ENCODE results near the gene PCK1.

PCK1 gene

GRCh38 chr20:57536771-57537724, 23.9 kb upstream of the PCK1 start:
- no peak for DNase-seq

GRCh38 chr20:57537822-57538221, 23.1 kb upstream of the PCK1 start:
- no peak for DNase-seq

DNA sequence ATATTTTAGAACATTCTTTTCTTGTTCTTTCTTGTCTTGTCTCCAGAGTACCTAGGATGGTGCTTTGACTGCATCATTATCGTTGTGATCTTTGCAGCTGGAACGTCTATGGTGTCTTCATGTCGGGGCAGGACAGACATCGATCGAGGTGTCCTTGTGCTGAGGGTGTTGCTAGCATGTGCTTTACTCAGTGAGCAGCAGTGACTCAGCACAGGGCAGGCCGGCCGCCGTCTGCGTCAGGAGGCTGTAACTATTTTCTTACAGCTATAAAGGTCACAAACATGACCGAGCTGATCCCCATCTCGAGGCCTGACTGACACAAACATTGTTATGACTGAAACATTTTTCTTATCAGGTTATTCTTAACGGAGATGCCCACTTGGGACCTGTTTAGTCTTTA, 21.0 kb upstream of the PCK1 start:
- no peak for DNase-seq

DNA sequence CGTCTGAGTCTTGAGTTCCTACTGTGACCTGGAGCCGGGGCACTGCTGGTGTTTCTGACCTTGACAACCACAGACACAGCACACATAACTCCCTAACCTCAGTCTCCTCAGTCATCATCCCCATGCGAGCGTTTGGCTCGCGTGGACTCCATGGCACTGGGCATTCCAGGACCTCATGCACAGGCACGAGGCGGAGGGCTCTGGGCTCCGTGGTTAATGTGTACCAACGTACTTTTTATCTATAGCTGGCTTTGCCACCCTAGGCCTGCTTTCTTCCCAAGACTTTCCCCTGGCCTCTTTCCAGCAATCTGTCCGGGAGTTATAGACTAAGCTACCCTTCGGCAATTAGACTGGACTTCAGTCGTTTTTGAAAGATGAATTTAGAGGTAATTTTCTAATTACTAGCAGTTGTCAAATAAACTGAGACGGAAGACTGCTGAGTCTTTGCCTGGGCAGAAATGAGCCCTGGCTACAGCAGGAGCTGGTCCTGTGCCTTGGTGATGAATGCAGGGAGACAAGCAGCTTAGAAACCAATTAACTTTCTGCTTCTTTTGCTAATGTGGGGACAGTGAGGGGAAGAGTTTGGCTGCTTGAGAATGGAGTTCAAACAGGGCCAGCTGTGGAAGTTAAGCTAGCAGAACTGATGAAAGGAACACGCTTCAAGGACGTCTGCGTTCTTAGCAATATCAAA, 19.9 kb upstream of the PCK1 start:
- DNase-seq = no peak

- DNase-seq = no peak
These were observed 17.2 kb upstream of the PCK1 start for GRCh38 chr20:57543754-57544153.

- no peak for DNase-seq
These were observed 15.9 kb upstream of the PCK1 start for GRCh38 chr20:57544838-57545564.

GRCh38 chr20:57545927-57546662, 14.8 kb upstream of the PCK1 start:
- no peak for DNase-seq

- DNase-seq = no peak
These were observed 13.8 kb upstream of the PCK1 start for GRCh38 chr20:57546956-57547649.

DNA sequence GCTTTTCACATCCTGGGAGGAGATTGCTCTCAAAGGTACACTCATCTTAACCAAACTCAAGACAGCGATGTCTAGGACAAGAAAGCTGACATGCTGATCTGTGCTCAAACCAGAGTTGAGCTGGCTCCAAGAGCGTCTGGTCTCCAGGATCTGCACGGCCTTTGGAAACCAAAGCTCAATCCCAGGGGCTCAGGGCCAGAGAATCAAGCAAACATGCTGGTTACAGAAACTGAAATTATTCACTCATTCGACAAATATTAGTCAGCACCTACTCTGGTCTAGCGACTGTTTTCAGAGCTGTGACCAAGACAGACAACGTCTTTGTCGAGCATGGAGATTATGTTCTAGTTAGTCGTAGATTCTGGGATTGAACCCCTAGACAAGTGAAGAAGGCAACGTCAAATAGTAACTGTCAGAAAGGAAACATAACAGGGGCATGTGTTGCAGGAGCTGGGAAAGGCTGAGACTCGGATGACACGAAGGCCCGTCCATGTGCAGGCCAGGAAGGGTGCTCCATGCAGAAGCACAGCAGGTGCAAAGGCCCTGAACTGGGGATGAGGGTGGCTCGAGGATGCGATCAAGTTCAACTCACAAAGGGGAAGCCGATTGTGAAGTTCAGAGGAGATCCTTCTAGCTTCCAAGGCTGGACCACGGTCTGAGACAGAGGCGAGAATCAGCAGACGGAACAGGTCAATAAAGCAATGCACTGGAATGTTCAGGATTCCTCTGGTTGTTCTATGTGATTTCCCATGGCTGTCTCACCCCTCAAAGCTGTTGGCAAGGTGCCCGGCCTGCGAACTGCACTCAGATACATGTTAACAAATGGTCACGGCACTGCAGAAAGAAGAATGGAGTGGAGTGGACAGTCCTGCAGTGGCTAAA, 12.5 kb upstream of the PCK1 start:
- DNase-seq = no peak

DNA sequence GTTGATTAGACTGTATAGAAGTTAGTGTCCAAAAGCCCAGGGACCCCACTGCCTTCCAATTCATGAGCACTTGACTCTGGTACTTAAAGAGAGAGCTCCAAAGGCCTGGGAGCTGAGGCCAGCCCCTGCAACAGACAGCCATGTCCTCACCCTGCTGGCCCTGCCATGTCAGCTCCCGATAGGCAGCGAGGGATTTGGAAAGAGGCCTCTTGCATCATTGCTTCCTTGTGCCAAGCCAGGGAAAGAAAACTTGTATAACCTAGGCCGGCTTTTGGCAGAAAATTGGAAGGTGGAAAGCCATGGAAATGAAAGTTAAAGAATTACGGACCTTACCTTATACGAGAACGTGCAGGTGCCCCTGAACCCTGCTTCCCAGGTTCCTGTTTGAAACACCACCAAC, 8.4 kb upstream of the PCK1 start:
- no peak for DNase-seq

GRCh38 chr20:57553376-57554018, 7.4 kb upstream of the PCK1 start:
- DNase-seq = no peak

DNA sequence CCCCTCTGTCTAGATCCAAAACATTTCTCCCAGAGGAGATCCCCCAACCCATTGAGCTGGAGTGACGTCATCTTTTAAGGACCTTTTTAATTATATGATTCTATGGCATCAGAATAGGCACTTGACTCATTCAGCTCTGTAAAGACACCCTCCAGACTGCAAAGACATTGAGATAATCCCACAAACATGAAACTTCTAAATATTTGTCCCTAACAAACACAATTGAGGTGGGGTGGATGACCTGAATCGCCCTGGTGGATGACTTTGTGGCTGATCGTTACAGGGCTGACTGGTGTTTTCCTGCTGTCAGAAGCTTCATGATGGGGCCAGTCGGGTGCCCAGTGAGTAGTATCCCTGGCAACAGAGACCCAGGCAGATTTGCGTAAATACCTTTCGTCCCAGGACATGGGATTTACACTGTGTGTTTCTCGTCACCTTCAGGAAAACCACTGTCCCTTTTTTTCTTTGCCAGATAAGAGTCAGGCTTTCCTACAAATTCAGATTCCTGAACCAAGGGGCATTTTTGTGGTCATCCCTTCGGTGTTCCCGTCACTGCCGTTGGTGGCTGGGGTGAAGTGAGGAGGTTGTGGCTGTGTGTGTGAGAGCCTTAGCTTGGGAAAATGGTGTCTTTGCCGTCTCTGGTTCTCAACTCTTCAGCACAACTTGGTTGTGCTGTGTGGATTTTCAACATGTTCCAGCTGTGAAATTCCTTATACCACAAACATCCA, 5.3 kb upstream of the PCK1 start:
- no peak for DNase-seq

DNA sequence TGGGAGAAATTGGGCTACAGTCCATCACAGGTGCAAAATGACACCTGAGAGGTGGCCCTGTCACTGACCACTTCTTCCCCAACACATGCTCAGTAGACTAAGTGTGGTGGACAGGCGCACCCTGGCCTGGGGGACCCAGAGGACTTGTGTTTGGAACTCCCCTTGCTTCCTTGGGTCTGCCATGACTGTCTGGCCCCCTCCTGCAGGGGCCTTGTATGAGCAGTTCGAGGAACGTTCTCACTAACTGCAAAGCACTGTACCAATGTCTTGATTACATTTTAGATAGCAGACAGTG, 4.0 kb upstream of the PCK1 start:
- no peak for DNase-seq

GRCh38 chr20:57557926-57558613, 2.8 kb upstream of the PCK1 start:
- no peak for DNase-seq

- no peak for DNase-seq
These were observed 2.2 kb upstream of the PCK1 start for GRCh38 chr20:57558614-57559288.

- DNase-seq = no peak
These were observed 1.6 kb upstream of the PCK1 start for GRCh38 chr20:57559289-57559634.

GRCh38 chr20:57559658-57560553, 1.0 kb upstream of the PCK1 start:
- DNase-seq = no peak

Data from OCI-M1 (cell line).